ENCODE results near the gene PTCSC3.

PTCSC3 gene

DNA sequence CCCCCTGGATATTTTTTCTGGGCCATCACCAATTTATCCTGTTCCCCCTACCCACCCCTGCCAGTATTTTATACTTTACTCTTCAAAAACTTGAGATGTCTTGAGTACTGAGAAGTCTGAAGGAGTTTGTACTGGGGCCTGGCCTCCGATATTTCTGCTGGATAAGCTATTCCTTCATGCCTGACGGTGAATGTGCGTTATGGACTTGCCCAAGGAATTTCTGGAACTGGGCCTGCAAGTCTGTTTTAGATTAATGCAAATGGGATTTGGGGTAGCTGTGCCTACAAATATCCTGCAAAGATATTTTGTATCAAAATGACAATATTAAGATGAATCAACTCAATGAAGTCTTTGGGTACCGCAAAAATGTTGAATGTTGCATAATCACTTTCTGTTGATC lies at the start of gene PTCSC3:
TSS of gene PTCSC3 (minus strand) at position 199 of the 400 bp plus-strand sequence.
- DNase-seq = no peak

DNA sequence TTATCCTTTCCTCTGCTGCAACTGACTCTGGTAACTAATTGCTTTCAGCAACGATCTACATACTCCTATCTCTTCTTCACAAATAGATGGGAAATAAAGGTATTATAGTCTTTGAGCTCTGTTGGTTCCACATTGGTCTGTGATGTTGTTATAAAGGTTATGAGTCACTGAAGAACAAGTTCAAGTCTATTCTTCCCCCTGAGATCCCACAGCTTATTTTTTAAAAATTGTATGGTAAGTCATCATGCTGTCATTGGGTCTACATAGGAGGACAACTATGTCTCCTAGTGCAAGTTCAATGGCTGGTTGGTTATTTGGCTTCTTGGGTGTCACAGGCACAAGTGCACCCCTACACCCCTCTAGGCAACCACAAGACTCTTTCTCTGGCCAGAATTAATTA lies 49.6 kb upstream of the PTCSC3 start:
- DNase-seq = no peak

DNA sequence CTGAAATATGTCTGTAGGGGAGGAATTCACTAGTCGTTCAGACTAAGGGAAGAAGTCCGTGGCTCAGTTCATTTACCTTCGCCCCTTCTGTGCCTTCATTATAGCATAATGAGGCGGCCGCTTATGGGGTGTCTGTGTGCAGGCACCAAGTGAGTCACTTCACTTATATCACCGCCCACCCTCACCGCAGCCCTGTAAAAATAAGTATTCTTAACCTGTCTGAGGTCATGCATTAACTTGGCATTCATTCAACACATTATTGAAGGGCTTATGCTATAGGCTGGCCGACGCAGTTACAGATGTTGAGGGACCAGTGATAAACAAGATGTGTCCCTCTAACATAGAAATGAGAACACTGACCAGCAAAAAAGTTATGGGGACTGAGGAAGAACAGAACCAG lies 47.7 kb upstream of the PTCSC3 start:
- no peak for DNase-seq

DNA sequence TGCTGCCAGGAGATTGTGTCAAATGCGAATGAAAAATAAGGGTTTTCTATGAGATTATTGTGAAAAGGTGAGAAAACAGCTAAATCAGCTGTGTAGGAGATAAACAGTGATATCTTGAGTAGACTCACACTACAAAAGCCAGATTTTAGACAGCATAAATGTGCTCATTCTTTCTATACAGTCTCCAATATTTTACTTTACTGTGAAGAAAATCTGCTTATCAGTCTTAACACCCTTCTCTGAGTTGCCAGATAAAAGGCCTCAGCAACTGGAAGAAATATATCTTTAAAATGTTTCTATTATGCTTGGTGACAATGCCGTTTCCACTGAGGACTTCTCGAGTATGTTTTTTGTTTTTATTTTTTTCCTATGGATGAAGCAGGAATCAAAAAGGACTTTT lies 47.0 kb upstream of the PTCSC3 start:
- DNase-seq = no peak

DNA sequence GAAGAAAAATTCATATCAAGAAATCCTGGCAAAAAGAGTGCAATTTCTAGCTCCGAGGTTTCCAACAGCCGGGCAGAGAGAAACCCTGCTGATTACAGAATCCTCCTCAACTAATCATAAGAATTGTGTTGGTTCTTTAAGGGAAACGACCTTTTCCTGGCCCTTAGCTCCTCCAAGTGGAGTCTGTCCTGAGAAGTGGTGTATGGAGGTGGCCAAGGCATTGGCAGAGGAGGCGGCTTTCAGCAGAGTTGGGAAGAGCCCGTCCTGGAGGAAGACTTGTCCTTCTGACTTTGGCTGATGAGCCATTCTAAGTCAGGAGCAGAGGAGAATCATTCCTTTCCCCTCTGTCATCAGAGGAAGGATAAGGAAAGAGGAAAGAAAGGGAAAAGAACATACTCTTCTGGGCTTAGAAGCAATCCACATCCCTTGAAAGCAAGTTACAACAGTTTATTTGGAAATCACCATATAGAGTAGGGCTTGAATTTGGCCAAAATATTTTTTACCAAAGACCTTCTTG lies 46.5 kb upstream of the PTCSC3 start:
- DNase-seq = no peak

DNA sequence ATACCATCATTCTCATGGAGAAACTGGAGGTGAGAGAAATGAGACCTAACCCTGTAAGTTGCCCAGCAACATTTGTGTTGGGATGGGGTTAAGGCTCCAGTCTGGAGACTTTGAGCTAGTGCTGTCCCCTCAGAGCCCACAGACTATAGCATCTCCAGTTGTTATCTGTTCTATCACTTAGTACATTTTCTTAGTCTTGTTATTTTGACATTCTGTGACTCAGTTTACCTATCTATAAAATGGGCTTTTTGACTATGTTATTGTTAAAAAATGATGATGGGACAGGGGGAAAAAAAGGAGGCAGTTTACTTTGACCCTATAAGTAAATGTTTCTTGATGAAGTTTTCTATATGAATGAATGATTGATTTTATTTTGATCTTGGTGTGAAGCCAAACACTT lies 45.8 kb upstream of the PTCSC3 start:
- no peak for DNase-seq

DNA sequence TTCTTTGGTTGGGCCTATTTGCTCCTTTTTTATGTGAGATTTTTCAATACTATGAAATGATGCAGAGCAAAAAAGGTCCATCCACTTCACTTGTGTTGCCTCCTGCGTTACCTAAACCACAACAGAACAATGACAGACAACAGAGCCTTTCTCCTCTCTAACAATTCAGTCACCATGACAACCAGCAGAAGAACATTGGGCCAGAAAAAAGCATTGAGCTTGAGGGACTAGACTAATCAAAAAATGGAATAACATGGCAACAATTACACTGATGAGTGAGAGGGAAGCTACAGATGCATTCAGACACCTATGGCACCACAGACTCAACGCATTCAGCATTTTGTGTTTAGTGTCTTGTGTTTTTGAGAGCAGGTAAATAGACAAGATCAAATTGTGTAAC lies 44.6 kb upstream of the PTCSC3 start:
- DNase-seq = peak; percentile 77

DNA sequence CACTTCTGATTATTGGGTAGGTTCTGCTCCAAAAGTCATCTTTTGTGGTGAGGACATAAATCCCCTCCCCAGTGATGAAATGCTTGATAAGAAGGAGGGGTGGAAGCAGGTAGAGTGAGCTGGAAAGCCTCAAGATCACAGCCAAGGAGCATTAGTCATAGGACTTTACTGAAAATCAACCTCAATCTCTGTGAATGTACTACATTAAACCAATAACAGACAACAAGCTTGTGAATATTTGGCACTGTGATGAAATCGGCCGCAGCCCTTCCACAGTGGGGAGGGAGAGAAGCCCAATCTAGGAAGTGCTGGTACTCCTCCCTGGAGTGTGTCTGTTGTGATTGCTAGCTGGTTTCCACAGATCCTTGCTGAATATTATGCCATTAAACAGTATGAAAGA lies 41.2 kb upstream of the PTCSC3 start:
- no peak for DNase-seq

DNA sequence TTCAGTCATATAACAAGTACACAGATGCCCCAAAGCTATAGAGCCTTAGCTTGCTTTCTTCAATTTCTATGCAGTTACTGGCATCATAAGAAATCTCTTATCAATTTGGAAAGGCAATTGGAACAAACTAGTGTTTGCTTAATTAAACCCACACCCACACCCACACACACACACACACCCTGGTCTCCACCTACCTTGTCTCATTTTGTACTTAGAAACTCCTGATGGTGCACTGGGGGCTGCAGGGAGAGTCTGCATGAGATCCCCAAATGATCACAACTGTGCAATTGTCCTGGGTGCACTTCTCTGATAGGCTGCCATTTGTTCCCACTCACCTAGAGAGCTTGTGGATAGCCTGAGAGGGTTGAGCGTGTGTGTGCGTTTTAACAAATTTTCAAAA lies 40.5 kb upstream of the PTCSC3 start:
- DNase-seq = no peak

DNA sequence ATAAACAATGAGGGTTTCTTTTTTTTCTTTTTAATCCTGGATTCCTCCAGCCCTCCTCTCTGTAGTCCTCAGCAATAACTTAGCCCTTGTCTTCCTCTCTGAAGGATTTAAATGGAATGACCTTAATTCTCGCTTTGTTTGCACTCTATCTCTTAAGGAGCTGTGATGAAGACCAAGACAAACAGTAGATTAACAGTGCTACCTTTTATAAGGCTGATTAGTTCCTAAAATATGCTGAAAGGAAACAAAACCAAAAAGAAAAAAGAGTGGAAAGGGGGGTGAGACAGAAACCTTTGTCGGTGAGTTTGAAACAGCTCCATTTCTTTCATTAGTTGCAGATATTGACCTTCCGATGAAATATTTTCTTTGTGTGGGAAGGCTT lies 38.7 kb upstream of the PTCSC3 start:
- DNase-seq = no peak

DNA sequence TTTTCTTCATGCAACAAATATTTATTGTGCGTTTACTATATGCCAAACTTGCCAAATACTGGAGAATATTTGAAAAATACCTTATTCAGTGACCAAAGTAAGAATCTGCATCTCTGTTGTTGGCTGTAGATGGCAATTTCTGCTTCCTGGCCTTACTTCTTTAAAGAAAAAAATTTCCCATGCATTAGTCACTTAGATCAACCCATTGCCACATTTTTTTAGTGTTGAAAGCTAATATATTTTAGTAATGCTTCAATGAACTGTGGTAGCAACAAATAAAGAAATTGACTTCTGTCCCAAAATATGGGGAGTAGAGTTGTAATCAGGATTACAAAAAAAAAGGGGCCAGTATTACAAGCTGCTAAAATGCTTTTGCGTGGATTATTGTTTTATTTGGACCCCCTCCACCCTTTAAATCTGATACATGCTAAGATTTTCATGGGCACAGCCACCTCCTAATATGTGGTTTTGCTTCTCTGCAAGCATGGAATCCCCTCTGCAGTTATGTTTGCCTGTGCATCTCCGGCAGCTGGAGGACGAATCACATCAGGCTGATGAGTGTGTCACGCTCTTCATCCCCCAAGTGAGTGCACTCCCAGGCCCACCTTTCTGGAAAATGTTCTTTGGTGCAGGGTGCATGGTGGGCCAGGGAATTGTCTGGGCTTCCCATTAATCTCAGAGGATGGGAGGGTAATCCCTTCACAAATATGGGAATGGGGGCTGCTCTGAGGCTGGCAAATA lies 38.1 kb upstream of the PTCSC3 start:
- no peak for DNase-seq

DNA sequence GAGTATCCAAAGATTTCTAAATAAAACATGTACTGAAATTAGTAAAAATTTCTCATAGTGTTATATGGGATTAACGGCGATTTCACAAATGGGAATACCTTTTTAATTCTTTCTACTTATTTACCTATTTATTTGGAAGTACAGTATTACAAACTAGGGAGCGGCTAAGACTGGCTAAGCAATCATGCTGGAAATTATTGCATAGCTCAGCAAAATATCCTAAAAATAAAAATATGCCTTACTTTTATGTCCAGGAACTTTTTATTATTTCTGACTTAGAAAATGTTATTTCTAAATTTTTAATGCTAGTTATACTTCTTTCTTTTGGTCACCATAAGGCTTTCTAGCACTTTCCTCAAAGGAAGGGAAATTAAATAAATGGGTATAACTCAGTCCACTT lies 36.5 kb upstream of the PTCSC3 start:
- DNase-seq = no peak

DNA sequence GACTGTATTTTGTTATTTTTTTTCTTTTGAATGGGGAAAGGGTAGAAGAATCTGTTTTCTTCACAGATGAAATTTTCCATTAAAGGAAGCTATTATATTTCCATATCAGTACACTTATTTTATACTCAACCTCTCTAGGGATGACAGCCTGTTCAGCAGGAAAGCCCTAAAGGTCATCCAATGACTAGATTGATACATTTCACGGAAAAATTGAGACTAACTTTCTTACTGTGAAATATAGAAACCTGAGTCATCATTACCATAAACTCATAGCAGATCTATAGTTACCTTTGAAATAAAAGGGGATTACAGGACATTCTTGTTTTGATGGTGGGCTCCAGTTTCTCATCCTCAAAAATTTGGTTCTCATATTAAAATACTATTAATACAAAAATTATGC lies 36.1 kb upstream of the PTCSC3 start:
- no peak for DNase-seq

DNA sequence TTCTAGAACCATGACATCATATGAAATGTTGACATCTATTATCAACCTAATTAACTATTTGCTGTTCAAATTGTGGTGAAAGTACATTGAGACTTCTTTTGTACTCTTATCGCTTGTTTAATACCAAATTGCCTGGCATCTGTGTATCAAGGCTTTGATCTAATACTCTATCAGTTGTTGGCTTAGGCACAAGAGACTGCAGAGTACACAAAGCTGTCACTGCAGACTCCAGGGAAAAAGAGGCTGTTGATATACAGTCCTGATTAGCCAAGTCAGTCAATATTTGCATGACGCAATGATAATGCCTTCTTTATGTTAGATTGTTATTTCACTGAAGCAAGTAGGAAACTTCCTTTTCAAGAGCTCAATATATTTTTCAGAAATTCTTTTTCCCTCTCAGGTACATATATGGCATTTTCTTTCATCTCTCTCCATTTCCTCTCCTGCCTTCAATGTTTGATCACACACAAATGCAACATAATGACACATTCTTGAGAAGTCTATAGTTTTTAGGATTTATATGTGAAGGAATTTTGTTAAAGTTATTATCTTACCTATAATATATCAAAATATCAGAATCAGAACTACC lies 32.3 kb upstream of the PTCSC3 start:
- DNase-seq = no peak

DNA sequence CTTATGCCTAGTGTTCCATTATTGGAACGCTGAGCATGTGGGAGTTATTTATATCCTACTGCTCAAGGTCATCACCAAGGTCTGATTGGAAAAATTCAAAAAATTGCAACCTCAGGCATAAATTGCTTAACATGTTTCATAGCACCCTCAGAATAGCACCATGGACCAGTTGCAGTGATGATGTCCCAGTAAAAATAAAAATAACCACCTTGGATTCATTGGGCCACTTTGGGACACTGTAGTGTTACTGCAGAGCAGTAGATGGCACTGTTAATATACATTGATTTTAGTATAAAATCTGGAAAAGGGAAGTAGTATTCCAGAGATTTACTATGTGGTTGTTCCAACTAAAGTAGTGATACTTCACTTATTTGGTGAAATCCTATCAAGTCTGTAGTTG lies 31.0 kb upstream of the PTCSC3 start:
- peak; percentile 40 for DNase-seq

DNA sequence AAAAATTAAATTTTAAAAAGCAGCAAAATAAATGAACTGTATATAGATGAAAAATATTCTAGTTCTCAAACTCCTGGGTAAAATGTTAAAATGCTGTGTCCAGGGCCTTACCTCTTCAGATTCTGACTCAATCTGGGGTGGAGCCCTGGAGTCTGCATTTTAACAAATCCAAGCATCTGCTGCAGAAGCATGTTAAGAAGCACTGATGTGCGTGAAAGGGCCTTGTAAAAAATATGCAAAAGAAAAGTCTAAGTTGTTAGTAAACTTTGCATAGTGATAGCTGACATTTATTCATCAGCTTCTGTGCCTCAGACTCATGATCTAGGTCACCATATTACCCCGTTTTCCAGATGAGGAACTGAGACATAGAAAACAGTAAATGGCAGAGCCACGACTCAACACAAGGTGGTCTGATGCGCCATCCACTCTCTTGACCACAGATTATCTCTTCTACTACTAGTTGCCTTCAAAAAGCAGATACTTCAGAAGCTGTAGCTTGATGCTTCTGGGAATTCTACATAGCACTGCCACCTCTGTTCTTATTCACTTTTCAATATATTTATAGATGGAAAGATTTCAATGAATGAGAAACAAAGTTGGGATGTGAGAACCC lies 28.0 kb upstream of the PTCSC3 start:
- DNase-seq = no peak

DNA sequence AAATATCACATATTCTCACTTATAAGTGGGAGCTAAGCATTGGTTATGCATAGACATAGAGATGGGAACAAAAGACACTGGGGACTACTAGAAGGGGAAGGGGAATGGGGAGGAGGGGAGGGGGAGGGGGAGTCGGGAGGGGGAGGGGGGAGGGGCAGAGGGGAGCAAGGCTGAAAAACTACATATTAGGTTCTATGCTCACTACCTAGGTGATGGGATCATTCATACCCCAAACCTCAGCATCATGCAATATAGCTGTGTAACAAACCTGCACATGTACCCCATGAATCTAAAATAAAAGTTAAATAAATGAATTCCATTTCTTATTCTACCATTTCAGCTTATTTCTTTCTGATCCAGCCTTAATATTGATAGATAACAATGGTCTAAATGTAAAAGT lies 21.9 kb upstream of the PTCSC3 start:
- no peak for DNase-seq

DNA sequence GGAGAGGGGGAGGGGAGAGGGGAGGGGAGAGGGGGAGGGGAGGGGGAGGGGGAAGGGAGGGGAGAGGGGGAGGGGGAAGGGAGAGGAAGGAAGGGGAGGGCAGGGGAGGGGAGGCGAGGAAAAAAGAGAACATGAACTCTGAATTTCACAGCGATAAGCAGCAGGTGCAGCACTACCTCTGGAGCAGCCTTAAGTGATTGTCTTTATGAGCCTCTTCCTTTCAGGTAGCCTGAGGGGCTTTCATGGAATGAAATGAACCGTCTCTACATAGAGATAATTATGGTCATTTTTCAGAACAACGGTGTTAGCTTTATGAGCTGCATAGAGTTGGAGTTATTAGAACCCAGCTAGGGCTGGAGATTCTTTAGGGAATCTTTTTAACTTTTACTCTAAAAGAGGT lies 18.1 kb upstream of the PTCSC3 start:
- DNase-seq = peak; percentile 94

DNA sequence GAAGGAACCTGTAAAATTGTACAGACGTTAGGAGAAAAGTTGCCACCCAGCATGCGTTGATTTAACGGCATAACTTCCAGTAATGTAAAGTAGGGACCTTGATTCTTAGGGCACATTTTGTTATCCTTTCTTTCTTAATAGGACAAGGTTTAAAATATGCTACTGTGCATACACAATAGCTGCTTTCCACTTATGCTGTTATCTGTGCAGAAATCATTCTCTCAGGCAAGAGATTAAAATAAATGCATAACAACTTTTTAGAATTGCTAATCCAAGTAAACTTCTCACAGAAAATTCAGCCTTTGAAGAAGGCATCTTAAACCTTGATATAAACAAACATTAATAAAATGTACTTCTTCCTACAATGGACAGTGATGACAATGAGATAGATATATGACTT lies 16.0 kb upstream of the PTCSC3 start:
- no peak for DNase-seq

DNA sequence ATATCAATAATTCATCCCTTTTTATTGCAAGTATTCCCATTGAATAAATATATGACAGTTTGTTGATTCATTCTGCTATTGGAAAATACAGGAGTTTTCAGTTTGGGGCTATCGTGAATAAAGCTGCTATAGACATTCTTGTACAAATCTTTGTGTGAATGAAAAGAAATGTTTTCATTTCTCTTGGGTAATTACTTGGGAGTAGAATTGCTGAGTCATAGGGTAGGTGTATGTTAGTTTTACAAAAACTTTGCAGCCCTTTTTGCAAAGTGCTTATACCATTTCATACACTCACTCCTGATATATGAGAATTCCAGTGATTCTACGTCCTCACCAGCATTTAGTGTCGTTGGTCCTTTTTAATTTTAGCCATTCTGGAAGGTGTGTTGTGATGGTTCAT lies 6.9 kb upstream of the PTCSC3 start:
- DNase-seq = no peak

DNA sequence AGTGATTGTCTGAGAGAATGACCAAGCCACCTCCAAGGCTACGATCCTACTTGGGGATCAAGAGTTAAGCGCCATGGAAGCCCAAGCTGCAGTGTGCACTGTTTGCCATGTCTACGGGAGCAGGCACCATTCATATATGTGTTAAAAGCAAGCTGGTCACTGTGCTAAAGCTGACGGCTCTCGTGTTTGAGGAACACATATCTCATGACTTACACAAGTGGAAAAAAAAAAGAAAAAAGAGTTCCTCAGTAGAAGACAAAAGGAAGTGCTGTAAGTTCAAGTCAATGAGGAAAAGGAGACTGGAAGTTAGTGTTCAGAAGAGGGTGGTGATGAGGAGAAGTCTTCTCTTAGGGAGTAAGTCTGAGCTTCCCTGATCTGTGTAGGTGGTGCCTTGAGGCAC lies 4.9 kb upstream of the PTCSC3 start:
- no peak for DNase-seq

DNA sequence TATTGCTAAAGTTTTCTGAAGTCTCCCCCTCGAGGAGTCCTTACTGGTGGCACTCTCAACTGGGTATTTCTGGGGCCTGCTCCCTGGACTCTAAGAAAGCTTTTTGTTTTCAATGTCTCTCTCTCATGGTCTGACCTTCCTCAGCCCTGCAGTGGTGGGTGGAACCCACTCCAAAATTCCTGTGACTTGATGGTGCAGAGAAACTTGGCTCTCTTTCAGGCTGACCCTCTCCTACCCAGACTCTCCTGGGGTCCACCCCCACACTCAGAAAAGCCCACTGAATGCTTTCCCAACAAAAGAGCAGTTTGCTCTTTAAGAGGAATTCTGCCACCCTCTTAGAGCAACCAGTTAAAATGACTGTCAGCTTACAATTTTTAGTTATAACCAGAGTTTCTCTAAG lies 967 bp upstream of the PTCSC3 start:
- DNase-seq = no peak

DNA sequence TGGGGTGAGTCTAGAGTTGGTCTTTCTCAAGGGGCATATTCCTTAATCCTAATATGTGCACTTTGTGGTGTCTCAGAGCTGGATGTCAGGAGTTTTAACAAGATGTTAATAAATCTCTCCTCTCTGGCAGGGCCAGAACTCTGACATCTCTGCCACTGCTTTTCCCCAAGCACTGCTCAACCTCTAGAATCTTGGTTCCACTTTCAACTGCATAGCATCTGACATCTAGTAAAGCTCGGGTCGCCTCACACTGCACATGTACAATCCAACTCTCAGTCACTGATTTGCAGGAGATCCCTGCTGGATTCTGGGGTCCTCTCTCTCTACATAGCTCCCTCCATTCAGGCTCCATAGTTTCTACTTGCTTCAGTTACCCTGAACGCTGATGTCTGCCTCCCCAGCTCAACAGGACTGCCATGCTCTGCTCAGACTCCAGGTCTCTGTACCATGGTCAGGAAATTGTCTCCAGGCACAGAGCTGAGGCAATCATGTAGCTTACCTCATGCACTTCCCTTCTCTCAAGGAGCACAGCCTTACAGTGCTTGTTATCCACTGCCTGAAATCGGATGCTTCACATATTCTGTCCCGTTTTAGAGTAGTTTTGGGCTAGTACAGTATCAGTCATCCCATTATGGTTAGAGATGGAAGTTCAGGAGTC lies 1.6 kb downstream of the PTCSC3 start:
- no peak for DNase-seq

DNA sequence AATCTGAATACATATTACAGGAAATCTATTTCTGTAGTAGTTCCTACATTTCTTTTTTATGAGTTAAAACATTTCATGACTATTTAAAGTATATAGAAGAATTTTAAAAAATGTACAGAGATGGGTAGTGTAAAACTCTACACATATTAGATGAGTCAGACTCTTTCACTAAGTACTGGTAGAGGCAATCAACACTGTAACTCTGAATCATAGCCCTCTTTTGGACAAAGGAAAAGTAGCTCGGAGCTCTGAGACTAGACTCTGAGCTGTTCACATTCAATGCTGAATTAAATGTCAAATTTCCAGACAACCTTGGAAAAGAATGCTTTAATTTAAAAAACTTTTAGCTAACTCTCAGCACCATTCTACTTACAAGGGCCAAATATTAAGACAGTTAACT lies 3.4 kb downstream of the PTCSC3 start:
- no peak for DNase-seq
